CD4-positive, alpha-beta T cell (primary cell): Measurements from ENCODE around the gene CAMK2N1. TPM values are rescaled to one million over a fixed set of nuclear protein-coding genes. Genes with fewer than 3 reads are reported as not detected.

Experiments
- ATAC-seq: fragments of 200-7000 bp; cut with Tn5 transposase; one replicate; pipeline ENCODE4 v1.10.0; 2022; ENCODE audit warnings: mild to moderate bottlenecking; ENCODE audit not compliant: poor library complexity
- CTCF ChIA-PET: fragments of 350-600 bp; sonication (Branson Sonifier 250); formaldehyde crosslinking; loops from one replicate; lab custom pipeline; 2021; ENCODE audit warnings: antibody characterized with exemption, inconsistent platforms; lab: Charles Lee
- POLR2A ChIA-PET: fragments of 350-600 bp; sonication (Branson Sonifier 250); formaldehyde crosslinking; loops from one replicate; lab custom pipeline; 2021; ENCODE audit warnings: antibody characterized with exemption, inconsistent platforms; lab: Charles Lee
- DNase-seq, 14 experiments: peaks; one replicate each; pipeline ENCODE4 v3.0.0-alpha.2; 2013 to 2020; ENCODE audit warnings: mixed read lengths in 2 of 14
- H3K27ac ChIP-seq, 2 donors: one replicate each; pipeline versions ENCODE4 v1.5.1 to v1.7.0; 2013; ENCODE audit warnings: low read length in 2 of 2, low read depth in 1 of 2, mild to moderate bottlenecking in 1 of 2
- H3K27me3 ChIP-seq, 2 experiments: 1 replicate in 1 of 2; 2 replicates in 1 of 2; pipeline versions ENCODE4 v1.6.1 to v1.7.0; 2013; ENCODE audit warnings: low read length in 2 of 2, control low read depth in 1 of 2, mild to moderate bottlenecking in 1 of 2, moderate library complexity in 1 of 2; ENCODE audit not compliant: insufficient read depth in 2 of 2, control insufficient read depth in 1 of 2
- H3K36me3 ChIP-seq: one replicate; pipeline ENCODE4 v1.6.1; 2013; ENCODE audit warnings: low read length, control low read depth; ENCODE audit not compliant: insufficient read depth
- H3K4me1 ChIP-seq: one replicate; pipeline ENCODE4 v1.6.1; 2013; ENCODE audit warnings: low read length, control low read depth; ENCODE audit not compliant: insufficient read depth
- H3K4me3 ChIP-seq: one replicate; pipeline ENCODE4 v1.5.1; 2013; ENCODE audit warnings: mild to moderate bottlenecking, low read length, moderate library complexity
- H3K9me3 ChIP-seq, 2 experiments: 1 replicate in 1 of 2; 2 replicates in 1 of 2; pipeline versions ENCODE4 v1.6.1 to v1.7.0; 2013; ENCODE audit warnings: low read length in 2 of 2, mild to moderate bottlenecking in 2 of 2, control low read depth in 1 of 2, moderate library complexity in 1 of 2; ENCODE audit not compliant: control insufficient read depth in 1 of 2, insufficient read depth in 1 of 2
- H3K27ac Mint-ChIP-seq: one replicate; pipeline ENCODE4 v1.8.0; 2020; ENCODE audit warnings: mixed read lengths
- H3K27me3 Mint-ChIP-seq: one replicate; pipeline ENCODE4 v1.8.0; 2021; ENCODE audit warnings: mixed read lengths
- H3K36me3 Mint-ChIP-seq: one replicate; pipeline ENCODE4 v1.8.0; 2021; ENCODE audit warnings: low read depth, mixed read lengths
- H3K4me1 Mint-ChIP-seq: one replicate; pipeline ENCODE4 v1.8.0; 2021; ENCODE audit warnings: low read depth, mixed read lengths
- H3K4me3 Mint-ChIP-seq: one replicate; pipeline ENCODE4 v1.8.0; 2020; ENCODE audit warnings: mild to moderate bottlenecking, mixed read lengths
- H3K9me3 Mint-ChIP-seq: one replicate; pipeline ENCODE4 v1.8.0; 2020; ENCODE audit warnings: mixed read lengths
- CTCF ChIP-seq: fragments of 200-600 bp; IDR thresholded peaks from one replicate; pipeline ENCODE4 v1.8.0; 2022; ENCODE audit warnings: antibody characterized with exemption, mild to moderate bottlenecking
- intact Hi-C, 2 experiments: fragments of 100-400 bp; cut with DNase I in 1 of 2; cut with micrococcal nuclease in 1 of 2; formaldehyde crosslinking; loops; one replicate each; pipeline versions ENCODE4 v1.15.1 to v1.9.0; 2023 to 2025; cut with DNase I, micrococcal nuclease
- total RNA-seq, 174 experiments: library from RNA in 2 of 174; stranded (reverse) in 2 of 174; gene quantifications; one replicate each; pipeline ENCODE4 v1.2.3 and lab custom pipeline; 2021 to 2026

The CAMK2N1 gene
- total RNA-seq, 2 experiments from 2014 or later, result 2.3 TPM

GRCh38 chr1:20454004-20454403 lies 32.0 kb downstream of the CAMK2N1 start:
- ATAC-seq (no peak), DNase-seq (no peak)
- H3K9me3 ChIP-seq, result no peaks in the 10 kb centered on the region
- peaks cover 2 to 4% of the 10 kb centered on the region in 2 experiments for H3K27me3 ChIP-seq
- CTCF ChIA-PET, result no interaction called here
- peaks cover 31% of the 10 kb centered on the region for H3K27me3 Mint-ChIP-seq
- H3K36me3 Mint-ChIP-seq, result no peaks in the 10 kb centered on the region
- H3K27ac ChIP-seq, result no peak overlapping the region
- POLR2A ChIA-PET, result no interaction called here
- H3K4me3 Mint-ChIP-seq, result no peak overlapping the region
- H3K4me3 ChIP-seq, result no peak overlapping the region
- H3K4me1 Mint-ChIP-seq, result no peaks in the 10 kb centered on the region
- no peaks in the 10 kb centered on the region for H3K9me3 Mint-ChIP-seq
- no peaks in the 10 kb centered on the region for H3K4me1 ChIP-seq
- no peak for TF ChIP-seq CTCF
- H3K36me3 ChIP-seq, result no peaks in the 10 kb centered on the region
- H3K27ac Mint-ChIP-seq, result no peak overlapping the region
- intact Hi-C loops, result no loop called here

GRCh38 chr1:20449735-20450311 lies 36.2 kb downstream of the CAMK2N1 start:
- ATAC-seq (no peak), DNase-seq (no peak)
- Mint-ChIP-seq H3K27me3 (peaks cover 40% of the 10 kb centered on the region), H3K27ac (no peak overlapping the region), H3K4me1 (no peaks in the 10 kb centered on the region), H3K36me3 (no peaks in the 10 kb centered on the region), H3K9me3 (no peaks in the 10 kb centered on the region), H3K4me3 (no peak overlapping the region)
- H3K9me3 ChIP-seq, result no peaks in the 10 kb centered on the region
- H3K36me3 ChIP-seq, result no peaks in the 10 kb centered on the region
- intact Hi-C loops, result no loop called here
- no peak overlapping the region for H3K27ac ChIP-seq
- ChIA-PET CTCF (no interaction called here), POLR2A (no interaction called here)
- H3K27me3 ChIP-seq, result peaks cover 0 to 5% of the 10 kb centered on the region in 2 experiments
- TF ChIP-seq CTCF, result no peak
- no peak overlapping the region for H3K4me3 ChIP-seq
- H3K4me1 ChIP-seq, result no peaks in the 10 kb centered on the region

GRCh38 chr1:20448671-20449071 lies 37.3 kb downstream of the CAMK2N1 start:
- Mint-ChIP-seq H3K27ac (no peak overlapping the region), H3K4me1 (no peaks in the 10 kb centered on the region), H3K4me3 (no peak overlapping the region), H3K36me3 (no peaks in the 10 kb centered on the region), H3K27me3 (peaks cover 40% of the 10 kb centered on the region), H3K9me3 (no peaks in the 10 kb centered on the region)
- ATAC-seq, result no peak
- no peak for TF ChIP-seq CTCF
- Histone ChIP-seq H3K27ac (no peak overlapping the region), H3K4me3 (no peak overlapping the region), H3K4me1 (no peaks in the 10 kb centered on the region), H3K36me3 (no peaks in the 10 kb centered on the region), H3K9me3 (no peaks in the 10 kb centered on the region), H3K27me3 (peaks cover 0 to 5% of the 10 kb centered on the region in 2 experiments)
- intact Hi-C loops, result no loop called here
- DNase-seq, result no peak
- CTCF ChIA-PET, result no interaction called here
- POLR2A ChIA-PET, result no interaction called here
